ENCODE measurements around the gene HEXIM1. TPM values are rescaled to one million over a fixed set of nuclear protein-coding genes. Genes with fewer than 3 reads are reported as not detected.

Gene HEXIM1
- total RNA-seq, 1 experiment from 2014 or later: 29.6 TPM

DNA sequence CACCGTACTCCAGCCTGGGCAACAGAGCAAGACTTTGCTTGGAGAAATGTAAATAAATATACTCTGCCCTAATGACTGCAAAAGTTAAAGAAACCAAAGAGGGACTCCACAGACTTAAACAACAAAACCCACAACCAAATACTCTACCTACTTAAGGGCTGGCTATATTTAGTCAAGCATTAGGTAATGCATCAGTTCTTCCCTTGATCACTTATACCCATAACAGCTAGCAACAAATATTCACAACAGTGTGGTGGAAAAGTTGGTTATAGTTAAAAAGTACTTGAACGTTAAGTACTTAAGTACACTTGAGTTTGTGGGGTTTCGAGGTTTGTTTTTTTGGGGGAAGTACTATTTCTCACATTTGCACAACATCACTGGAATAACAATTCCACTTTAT, 8.0 kb downstream of the HEXIM1 start:
- no peak for DNase-seq (ENCODE audit: low spot score)
- CTCF ChIA-PET: interaction anchor here (1.3 to 16.3 kb wide), 5 partner anchors 17 to 85 kb away, joined by 3 to 531 read pairs (median 7); partner anchors contain the start of genes ACBD4 and PLCD3
- POLR2A ChIA-PET: interaction anchor here (0.7 kb wide), 1 partner anchor 88 kb away, joined by 3 read pairs; no protein-coding TSS in a partner anchor
- TF ChIP-seq ELF4 (CRISPR knock-in tag; IDR thresholded peaks at IDR 0.05; ENCODE audit: low read depth) (no peak), PRDM15 (CRISPR knock-in tag; IDR thresholded peaks at IDR 0.05) (no peak), E2F4 (CRISPR knock-in tag; IDR thresholded peaks at IDR 0.05; ENCODE audit: borderline replicate concordance, low read depth) (no peak), SMAD3 (CRISPR knock-in tag; IDR thresholded peaks at IDR 0.05; ENCODE audit: borderline replicate concordance) (no peak), ZNF138 (CRISPR knock-in tag; conservative IDR thresholded peaks at IDR 0.05) (no peak), ZNF512 (CRISPR knock-in tag; IDR thresholded peaks at IDR 0.05; ENCODE audit: borderline replicate concordance) (no peak), NFYB (CRISPR knock-in tag; conservative IDR thresholded peaks at IDR 0.05; ENCODE audit: low read depth) (no peak)
- Mint-ChIP-seq H3K36me3 (peaks cover 5% of the 10 kb centered on the region; the same call in 1 of the 2 replicates), H3K9me3 (no peaks in the 10 kb centered on the region), H3K4me1 (peaks cover 31% of the 10 kb centered on the region), H3K27me3 (ENCODE audit: low read depth) (no peaks in the 10 kb centered on the region), H3K4me3 (no peak overlapping the region), H3K27ac (peak overlapping the region; percentile 57; the same call in 1 of the 2 replicates)
- ATAC-seq: no peak

- ATAC-seq (peak; percentile 47), DNase-seq (ENCODE audit: low spot score) (peak; percentile 89)
- ChIA-PET CTCF (interaction anchor here (0.5 to 7.4 kb wide), 21 partner anchors 11 to 617 kb away, joined by 3 to 171 read pairs (median 4); partner anchors contain the start of genes ACBD4 and HEXIM1), POLR2A (interaction anchor here (0.5 to 4.7 kb wide), 16 partner anchors 9 to 424 kb away, joined by 3 to 242 read pairs (median 4); partner anchors contain the start of genes ACBD4 and HEXIM1)
- H3K36me3 Mint-ChIP-seq: peaks cover 10% of the 10 kb centered on the region
- peak overlapping the region; percentile 96 for H3K27ac Mint-ChIP-seq
- peak overlapping the region; percentile 99 for H3K4me3 Mint-ChIP-seq
- peaks cover 34% of the 10 kb centered on the region for H3K4me1 Mint-ChIP-seq
- no peaks in the 10 kb centered on the region for H3K9me3 Mint-ChIP-seq
- no peaks in the 10 kb centered on the region for H3K27me3 Mint-ChIP-seq (ENCODE audit: low read depth)
- TF ChIP-seq ZBTB43 (CRISPR knock-in tag; IDR thresholded peaks at IDR 0.05) (0 out of 2 replicates have a peak, but pooled peaks have one; percentile 40), USF1 (CRISPR knock-in tag; IDR thresholded peaks at IDR 0.05) (0 out of 2 replicates have a peak, but pooled peaks have one; percentile 24), SOX15 (CRISPR knock-in tag; IDR thresholded peaks at IDR 0.05) (no peak), TEAD4 (CRISPR knock-in tag; IDR thresholded peaks at IDR 0.05) (peak; percentile 79; the same call in 1 of the 2 replicates), EMX1 (CRISPR knock-in tag; IDR thresholded peaks at IDR 0.05) (peak; percentile 64; the same call in 1 of the 2 replicates), CDX4 (CRISPR knock-in tag; IDR thresholded peaks at IDR 0.05; ENCODE audit: borderline replicate concordance) (0 out of 2 replicates have a peak, but pooled peaks have one; percentile 69), JUN (CRISPR knock-in tag; IDR thresholded peaks at IDR 0.05) (0 out of 2 replicates have a peak, but pooled peaks have one; percentile 82)
- TF ChIP-seq, protein P1, sequence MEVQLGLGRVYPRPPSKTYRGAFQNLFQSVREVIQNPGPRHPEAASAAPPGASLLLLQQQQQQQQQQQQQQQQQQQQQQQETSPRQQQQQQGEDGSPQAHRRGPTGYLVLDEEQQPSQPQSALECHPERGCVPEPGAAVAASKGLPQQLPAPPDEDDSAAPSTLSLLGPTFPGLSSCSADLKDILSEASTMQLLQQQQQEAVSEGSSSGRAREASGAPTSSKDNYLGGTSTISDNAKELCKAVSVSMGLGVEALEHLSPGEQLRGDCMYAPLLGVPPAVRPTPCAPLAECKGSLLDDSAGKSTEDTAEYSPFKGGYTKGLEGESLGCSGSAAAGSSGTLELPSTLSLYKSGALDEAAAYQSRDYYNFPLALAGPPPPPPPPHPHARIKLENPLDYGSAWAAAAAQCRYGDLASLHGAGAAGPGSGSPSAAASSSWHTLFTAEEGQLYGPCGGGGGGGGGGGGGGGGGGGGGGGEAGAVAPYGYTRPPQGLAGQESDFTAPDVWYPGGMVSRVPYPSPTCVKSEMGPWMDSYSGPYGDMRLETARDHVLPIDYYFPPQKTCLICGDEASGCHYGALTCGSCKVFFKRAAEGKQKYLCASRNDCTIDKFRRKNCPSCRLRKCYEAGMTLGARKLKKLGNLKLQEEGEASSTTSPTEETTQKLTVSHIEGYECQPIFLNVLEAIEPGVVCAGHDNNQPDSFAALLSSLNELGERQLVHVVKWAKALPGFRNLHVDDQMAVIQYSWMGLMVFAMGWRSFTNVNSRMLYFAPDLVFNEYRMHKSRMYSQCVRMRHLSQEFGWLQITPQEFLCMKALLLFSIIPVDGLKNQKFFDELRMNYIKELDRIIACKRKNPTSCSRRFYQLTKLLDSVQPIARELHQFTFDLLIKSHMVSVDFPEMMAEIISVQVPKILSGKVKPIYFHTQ (CRISPR knock-in tag; IDR thresholded peaks at IDR 0.05): peak; percentile 80
- TF ChIP-seq, protein P2, sequence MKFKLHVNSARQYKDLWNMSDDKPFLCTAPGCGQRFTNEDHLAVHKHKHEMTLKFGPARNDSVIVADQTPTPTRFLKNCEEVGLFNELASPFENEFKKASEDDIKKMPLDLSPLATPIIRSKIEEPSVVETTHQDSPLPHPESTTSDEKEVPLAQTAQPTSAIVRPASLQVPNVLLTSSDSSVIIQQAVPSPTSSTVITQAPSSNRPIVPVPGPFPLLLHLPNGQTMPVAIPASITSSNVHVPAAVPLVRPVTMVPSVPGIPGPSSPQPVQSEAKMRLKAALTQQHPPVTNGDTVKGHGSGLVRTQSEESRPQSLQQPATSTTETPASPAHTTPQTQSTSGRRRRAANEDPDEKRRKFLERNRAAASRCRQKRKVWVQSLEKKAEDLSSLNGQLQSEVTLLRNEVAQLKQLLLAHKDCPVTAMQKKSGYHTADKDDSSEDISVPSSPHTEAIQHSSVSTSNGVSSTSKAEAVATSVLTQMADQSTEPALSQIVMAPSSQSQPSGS (CRISPR knock-in tag; IDR thresholded peaks at IDR 0.05; ENCODE audit: borderline replicate concordance, low read depth): no peak
These were observed 12.4 kb downstream of the HEXIM1 start for GRCh38 chr17:45160447-45161287.
